ENCODE results near the gene MEPE.
"Not testable (repeated sequence)": the region's sequence is repeated elsewhere in the genome, so short reads cannot be mapped to it uniquely, and the experiment has no call there.

The MEPE gene

DNA sequence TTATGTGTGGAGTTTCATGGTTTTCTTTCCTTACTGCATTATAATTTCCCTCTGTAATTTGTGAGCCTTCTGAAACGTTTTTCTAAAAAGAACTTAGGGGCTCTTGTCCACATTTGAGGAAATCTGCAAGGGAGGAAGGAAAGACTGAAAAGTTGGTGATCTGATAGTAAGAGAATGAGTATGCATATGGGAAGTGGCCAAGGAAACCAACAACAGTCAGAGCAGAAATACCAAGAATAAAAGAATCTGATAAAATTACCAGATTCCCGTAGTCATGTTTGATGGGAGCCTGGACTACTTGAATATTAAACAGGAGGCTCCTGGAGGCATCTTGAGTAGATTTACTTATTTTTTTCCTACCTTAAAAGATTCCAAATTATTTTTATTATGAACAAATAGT, 50.1 kb downstream of the MEPE start:
- DNase-seq (ENCODE audit: low spot score), result no peak

DNA sequence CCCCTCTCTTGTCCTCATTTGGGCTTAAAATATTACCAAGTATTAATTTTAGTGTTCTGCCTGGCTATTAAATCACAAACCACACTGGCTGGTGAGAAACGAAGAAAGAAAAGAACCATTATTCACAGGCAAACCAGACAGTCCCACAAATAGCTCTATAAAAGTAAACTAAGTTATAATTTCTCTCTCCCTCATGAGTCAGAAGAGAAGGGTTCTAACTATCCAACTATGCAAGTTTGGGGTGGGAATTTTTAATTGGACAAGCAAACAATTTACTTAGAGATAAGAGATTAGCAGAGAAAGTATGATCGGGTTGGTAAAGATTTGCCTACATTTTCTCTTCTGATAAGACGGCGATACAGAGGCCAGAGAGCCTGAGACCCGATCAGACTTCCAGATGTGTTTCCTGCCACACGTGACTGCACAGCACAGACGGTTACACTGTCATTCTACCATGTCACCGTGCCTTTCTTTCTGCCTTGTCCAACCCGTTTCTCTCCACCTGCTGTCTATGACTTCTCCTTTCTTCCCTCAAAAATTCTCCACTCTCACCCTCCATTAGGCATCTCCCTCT, 52.3 kb downstream of the MEPE start:
- no peak for DNase-seq (ENCODE audit: low spot score)

- no peak for DNase-seq (ENCODE audit: low spot score)
Observed at GRCh38 chr4:87886083-87886482, 53.3 kb downstream of the MEPE start.

DNA sequence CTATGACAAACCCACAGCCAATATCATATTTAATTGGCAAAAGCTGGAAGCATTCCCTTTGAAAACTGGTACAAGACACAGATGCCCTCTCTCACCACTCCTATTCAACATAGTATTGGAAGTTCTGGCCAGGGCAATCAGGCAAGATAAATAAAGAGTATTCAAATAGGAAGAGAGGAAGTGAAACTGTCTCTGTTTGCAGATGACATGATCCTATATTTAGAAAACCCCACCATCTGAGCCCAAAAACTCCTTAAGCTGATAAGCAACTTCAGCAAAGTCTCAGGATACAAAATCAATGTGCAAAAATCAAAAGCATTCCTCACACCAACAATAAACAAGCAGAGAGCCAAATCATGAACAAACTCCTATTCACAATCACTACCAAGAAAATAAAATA, 58.0 kb downstream of the MEPE start:
- DNase-seq (ENCODE audit: low spot score), result not testable (repeated sequence)

GRCh38 chr4:87895964-87896621, 63.3 kb downstream of the MEPE start:
- peak; percentile 67 for DNase-seq (ENCODE audit: low spot score)

All from iPS-NIHi11 (cell line).